A673 (cell line): ENCODE data around the gene SARS1.

Experiments
- EZH2 ChIP-seq: fragments of 200-600 bp; sonication (generic); IDR thresholded peaks from 2 replicates; pipeline ENCODE4 v1.6.1; 2017; ENCODE audit warnings: borderline replicate concordance, low read depth, mild to moderate bottlenecking, mixed read lengths, antibody characterized with exemption, low read length; ENCODE audit not compliant: poor library complexity, severe bottlenecking
- TF ChIP-seq, protein P1 (sequence below): fragments of 300-800, 200-600 bp; sonication (generic); conservative IDR thresholded peaks from 2 replicates; pipeline ENCODE4 v1.5.1; 2017; ENCODE audit warnings: low read depth, mild to moderate bottlenecking, antibody characterized with exemption, low read length, moderate library complexity, mixed read lengths

DNA sequence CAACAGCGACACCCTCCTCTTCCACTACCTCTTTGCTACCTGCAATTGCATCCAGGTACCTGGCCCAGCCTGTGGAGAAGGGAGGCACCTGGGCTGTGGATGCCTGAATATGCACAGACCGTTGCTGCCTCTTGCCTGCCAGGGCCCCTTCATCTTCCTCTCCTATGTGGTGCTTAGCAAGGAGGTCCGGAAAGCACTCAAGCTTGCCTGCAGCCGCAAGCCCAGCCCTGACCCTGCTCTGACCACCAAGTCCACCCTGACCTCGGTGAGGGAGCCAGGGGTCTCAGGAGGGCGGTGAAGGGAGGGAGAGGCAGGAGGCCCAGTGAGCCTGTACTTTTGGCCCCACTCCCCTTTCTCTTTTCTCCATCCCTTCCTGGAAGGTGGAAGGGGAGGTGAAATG lies 57.7 kb downstream of the SARS1 start:
- TF ChIP-seq, protein P1, sequence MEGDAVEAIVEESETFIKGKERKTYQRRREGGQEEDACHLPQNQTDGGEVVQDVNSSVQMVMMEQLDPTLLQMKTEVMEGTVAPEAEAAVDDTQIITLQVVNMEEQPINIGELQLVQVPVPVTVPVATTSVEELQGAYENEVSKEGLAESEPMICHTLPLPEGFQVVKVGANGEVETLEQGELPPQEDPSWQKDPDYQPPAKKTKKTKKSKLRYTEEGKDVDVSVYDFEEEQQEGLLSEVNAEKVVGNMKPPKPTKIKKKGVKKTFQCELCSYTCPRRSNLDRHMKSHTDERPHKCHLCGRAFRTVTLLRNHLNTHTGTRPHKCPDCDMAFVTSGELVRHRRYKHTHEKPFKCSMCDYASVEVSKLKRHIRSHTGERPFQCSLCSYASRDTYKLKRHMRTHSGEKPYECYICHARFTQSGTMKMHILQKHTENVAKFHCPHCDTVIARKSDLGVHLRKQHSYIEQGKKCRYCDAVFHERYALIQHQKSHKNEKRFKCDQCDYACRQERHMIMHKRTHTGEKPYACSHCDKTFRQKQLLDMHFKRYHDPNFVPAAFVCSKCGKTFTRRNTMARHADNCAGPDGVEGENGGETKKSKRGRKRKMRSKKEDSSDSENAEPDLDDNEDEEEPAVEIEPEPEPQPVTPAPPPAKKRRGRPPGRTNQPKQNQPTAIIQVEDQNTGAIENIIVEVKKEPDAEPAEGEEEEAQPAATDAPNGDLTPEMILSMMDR: no peak
- TF ChIP-seq EZH2: no peak
